Esophagus squamous epithelium (tissue), 4 donors: Measurements from ENCODE around the gene CGB3.

ENCODE experiments used
- CTCF ChIP-seq, 6 experiments: fragments of 450-650 bp in 4 of 6; fragments of 200-600 bp in 2 of 6; sonication (generic) in 2 of 6; IDR thresholded peaks; one replicate each; pipeline ENCODE4 v1.5.1; 2016 to 2019; ENCODE audit warnings: antibody characterized with exemption in 6 of 6, mild to moderate bottlenecking in 4 of 6, moderate library complexity in 4 of 6
- POLR2A ChIP-seq, 4 donors: fragments of 450-650 bp; IDR thresholded peaks; one replicate each; pipeline ENCODE4 v1.6.1; 2017; ENCODE audit warnings: antibody characterized with exemption in 4 of 4, mild to moderate bottlenecking in 4 of 4, moderate library complexity in 3 of 4

GRCh38 chr19:49011194-49011593 is 12.9 kb downstream of the CGB3 start:
- no peak for TF ChIP-seq POLR2A (IDR thresholded peaks at IDR 0.05)
- TF ChIP-seq CTCF (IDR thresholded peaks at IDR 0.05), result no peak
